Fibroblast of upper back skin (primary cell): Measurements from ENCODE around the gene ZNF778.
A peak's percentile ranks its signal among the peaks of the same experiment; 100 is the strongest.
"Not testable (repeated sequence)": the region's sequence is repeated elsewhere in the genome, so short reads cannot be mapped to it uniquely, and the experiment has no call there.

Source experiments
- DNase-seq: peaks from one replicate; pipeline ENCODE4 v3.0.0-alpha.2; 2013

Gene ZNF778

DNA sequence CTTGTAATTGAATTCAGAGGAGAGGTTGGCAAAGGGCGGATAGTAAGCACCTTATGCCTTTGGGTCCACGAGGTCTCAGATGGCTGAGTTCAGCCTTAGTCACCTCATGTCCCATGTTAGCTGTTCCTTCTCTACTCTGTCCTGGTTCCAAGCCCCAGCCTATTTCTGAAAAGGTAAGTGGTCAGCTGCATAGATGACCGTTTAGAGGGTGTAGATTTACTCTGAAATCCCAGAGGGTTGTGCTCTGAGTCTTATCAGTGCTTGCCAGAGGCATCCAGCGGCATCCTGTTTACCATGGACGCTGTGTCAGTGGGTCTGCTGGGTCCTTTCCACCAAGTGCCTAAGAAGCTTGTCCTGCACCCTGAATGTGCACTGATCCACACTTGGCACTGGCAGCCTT lies 1.9 kb downstream of the ZNF778 start:
- no peak for DNase-seq

DNA sequence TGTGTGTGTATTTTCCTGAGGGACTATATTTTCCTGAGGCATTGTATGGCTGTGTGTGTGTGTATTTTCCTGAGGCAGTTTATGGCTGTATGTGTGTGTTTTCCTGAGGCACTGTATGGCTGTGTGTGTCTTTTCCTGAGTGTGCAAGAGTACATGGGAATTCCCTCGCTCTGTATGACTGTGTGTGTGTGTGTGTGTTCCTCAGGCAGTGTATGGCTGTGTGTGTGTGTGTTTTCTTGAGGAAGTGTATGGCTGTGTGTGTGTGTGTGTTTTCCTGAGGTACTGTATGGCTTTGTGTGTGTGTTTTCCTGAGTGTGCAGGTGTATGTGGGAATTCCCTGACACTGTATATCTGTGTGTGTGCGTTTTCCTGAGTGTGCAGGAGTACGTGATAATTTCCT lies 4.1 kb downstream of the ZNF778 start:
- DNase-seq: no peak

GRCh38 chr16:89222931-89223330 lies 5.4 kb downstream of the ZNF778 start:
- DNase-seq: no peak

- no peak for DNase-seq
Observed at GRCh38 chr16:89224665-89225064, 7.2 kb downstream of the ZNF778 start.

GRCh38 chr16:89230255-89230654 lies 12.8 kb downstream of the ZNF778 start:
- no peak for DNase-seq

DNA sequence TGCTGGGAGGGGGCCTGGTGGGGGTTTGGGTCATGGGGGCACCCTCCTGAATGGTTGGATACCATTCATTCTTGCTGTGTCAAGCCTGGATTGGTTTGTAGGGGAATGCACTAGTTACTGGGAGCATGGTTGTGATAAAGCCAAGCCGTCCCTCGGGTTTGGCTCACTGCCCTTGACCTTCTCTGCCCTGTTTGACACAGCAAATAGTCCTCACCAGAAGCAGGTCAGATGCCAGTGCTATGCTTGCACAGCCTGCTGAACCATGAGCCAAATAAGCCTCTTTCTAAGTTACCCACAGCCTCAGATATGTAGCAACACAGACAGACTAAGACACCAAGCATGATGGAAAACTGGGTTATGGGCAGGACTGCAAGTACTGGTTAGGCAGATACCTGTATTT lies 14.6 kb downstream of the ZNF778 start:
- no peak for DNase-seq

GRCh38 chr16:89233678-89234490 lies 16.4 kb downstream of the ZNF778 start:
- no peak for DNase-seq

DNA sequence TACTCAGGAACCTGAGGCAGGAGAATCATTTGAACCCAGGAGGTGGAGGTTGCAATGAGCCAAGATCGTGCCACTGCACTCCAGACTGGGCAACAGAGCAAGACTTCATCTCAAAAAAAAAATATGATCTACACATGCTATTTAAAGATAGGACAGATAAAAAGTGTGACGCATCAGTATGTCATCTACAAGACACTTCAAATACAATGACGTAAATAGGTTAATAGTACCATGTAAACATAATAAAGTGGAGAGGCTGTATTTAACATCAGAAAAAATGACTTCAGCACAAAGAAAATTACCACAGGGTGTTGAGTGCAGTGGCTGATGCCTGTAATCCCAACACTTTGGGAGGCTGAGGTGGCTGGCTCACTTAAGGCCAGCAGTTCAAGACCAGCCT lies 20.2 kb downstream of the ZNF778 start:
- no peak for DNase-seq

DNA sequence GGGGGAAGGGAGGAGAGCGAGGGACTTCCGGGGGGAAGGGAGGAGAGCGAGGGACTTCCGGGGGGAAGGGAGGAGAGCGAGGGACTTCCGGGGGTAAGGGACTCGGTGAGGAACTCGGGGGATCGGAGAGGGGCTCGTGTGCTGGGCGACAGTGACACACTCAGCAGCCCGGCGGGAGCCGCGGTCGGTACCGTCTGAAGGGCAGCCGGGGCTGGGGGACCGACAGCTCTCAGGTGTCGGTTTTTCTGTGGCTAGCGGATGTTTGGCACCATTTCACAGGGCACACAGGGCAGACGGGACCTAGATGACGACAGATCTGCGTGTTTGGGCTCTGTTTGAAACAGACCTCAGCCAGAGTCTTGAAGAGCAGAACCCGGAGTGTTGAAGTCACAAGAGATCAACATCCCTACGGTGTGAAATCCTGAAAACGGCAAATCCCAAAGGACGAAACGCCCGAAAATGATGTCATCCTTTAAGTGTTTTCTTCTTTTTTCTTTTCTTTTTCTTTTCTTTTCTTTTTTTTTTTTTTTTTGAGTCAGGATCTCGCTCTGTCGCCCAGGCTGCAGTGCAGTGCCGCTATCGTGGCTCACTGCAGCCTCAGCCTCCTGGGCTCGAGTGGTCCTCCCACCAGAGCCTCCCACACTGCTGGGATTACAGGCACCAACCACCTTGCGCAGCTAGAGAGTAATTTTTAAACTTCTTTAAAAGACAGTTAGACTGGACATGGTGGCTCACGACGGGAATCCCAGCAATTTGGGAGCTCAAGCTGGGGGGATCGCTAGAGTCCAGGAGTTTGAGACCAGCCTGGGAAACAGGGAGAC lies 23.9 kb downstream of the ZNF778 start:
- DNase-seq: peak; percentile 70

DNA sequence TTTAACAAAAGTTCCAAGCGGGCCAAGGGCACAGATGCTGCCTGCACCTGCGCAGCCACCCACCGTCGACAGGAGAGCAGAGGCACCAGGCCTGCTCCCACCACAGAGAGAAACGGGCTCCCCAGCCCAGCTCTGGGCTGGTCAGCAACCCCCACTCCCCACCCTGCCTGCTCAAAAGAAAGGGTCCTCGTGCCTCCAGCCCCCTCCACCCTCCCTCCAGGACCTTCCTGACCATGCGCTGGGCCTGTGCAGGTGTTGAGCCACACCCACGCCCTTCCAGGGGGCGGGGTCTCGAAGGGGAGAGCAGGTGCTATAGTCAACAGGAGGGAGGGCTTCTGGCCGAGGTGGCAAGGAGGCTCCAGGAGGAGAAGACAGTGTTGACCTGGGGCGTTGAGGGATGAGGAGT lies 25.3 kb downstream of the ZNF778 start:
- no peak for DNase-seq

DNA sequence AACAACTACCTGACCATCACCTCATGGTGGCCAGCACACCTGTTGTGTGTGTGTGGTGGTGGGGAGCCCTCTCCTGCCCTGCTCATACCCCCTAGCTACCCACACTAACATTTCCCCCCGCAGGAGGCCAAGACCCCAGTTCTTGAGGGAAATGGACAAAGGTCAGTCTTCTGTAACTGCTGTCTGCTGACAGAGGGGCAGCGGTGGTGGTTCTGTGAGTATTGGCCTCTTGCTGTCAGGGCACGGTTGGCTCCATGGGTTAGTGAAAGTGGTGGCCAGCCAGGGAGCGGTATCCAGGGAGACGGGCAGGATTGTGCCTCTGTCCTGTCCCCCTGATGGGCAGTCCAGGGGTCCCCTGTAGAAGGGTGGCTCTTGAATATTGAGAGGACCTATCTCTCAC lies 26.2 kb downstream of the ZNF778 start:
- no peak for DNase-seq

- DNase-seq: not testable (repeated sequence)
Observed at GRCh38 chr16:89244264-89244663, 26.8 kb downstream of the ZNF778 start.

GRCh38 chr16:89244754-89245153 lies 27.3 kb downstream of the ZNF778 start:
- DNase-seq: no peak

DNA sequence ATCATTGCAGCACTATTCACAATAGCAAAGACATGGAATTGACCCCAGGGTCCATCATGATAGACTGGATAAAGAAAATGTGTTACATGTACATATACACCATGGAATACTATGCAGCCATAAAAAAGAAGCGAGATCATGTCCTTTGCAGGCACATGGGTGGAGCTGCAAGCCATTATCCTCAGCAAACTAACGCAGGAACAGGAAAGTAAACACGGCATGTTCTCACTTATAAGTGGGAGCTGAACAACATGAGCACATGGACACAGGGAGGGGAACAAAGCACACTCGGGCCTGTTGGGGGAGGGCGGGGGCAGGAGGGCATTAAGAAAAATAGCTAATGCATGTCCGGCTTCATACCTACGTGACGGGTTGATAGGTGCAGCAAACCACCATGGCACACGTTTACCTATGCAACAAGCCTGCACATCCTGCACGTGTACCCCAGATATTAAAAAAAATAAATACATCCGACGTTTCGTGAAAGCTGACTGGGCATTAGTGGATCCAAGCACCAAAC lies 28.9 kb downstream of the ZNF778 start:
- DNase-seq: no peak

GRCh38 chr16:89246903-89247733 lies 29.6 kb downstream of the ZNF778 start:
- peak; percentile 75 for DNase-seq

DNA sequence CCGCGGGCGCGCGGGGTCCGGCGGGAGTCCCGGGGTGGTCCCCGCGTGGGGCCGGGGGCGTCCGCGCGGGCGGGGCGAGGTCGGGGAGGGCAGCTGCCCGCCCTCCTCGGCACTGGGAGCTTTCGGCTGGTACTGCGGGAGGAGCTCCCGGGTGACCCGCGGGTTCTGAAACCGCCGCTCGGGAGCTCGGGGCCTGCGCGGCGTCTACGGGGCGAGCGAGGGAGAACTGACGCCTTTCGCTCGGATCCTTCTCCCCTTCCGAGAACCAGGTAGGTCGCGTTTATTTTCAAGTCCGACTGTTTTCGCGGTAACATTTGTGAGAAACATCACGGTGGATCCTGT lies 30.2 kb downstream of the ZNF778 start:
- not testable (repeated sequence) for DNase-seq

DNA sequence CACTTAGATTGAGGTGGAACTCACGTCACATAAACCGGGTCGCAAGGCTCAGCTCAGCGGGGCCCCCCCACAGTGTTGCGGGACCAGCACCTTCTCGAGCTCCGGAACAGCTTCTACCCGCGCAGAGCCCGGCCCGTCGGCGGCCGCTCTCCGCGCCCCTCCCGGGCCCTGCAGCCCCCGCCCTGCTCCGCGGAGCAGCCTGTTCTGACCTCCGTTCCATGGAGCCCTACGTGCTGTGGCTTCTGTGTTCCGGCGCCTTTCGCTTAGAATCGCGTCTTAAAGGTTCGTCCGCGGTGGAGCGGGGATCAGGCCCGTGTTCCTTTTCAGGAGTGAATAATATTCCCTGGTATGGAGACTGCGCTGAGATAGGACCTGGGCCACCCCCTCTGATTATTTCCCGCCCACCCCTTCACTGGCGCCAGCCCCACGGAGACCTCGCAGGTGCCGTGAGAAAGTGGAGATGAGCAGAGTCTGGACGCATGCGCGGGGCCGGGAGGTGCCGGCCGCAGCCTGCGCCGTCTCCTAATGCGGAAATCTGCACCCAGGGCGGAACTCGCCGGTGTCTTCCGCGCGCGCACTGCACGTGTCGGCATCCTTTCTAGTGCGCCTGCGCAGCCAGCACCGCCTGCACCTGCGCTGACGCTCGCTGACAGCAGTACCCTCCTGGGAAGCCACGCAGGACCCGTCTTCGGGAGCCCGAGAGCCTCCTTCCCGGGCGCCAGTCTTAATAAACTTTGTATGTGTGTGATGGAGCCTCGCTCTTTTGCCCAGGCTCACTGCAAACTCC lies 30.9 kb downstream of the ZNF778 start:
- DNase-seq: no peak

GRCh38 chr16:89253548-89254287 lies 36.2 kb downstream of the ZNF778 start:
- no peak for DNase-seq

- DNase-seq: peak; percentile 44
Observed at GRCh38 chr16:89256651-89257254, 39.2 kb downstream of the ZNF778 start.

DNA sequence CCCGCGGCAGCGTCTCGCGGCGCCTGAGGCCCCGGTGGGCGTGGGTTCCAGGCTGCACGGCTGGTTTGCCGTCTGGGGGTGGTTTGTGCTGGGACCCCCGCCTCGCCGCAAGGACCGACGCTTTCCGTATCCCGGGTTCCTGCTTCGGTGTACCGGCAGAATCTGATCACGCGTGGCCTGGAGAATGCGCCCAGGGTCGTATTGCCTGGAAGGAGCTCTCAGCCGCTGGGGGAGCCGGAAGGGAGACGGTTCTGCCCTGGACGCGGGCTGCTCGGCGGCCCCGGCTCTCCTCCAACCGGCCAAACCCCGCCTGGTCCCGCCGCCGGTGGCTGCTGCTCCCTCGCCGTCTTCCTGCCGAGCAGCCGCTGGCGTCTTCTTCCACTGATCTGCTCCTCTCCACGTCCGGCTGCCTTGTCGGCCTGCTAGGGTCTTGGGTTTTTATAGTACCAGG lies 39.8 kb downstream of the ZNF778 start:
- no peak for DNase-seq
